8988T (cell line): ENCODE results near the gene DLG4.

Experiments used
- DNase-seq: peaks from one replicate; pipeline ENCODE4 v3.0.0; 2011

The DLG4 gene

DNA sequence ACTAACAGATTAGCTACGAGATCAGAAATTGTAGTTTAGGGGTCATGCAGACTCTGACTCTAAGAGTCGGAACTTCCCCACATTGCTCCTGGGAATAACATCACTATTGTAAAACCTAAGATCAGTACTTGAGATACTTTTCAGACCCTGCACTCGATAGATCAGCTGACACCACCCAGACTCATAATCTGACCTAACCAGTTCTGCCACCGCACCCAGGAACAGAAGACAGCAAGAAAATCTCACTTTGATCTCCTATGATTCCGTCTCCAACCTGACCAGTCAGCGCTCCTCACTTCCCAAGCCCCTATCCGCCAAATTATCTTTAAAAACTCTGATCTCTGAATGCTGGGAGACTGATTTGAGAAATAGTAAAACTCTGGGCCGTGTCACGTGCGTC lies 77.8 kb downstream of the DLG4 start:
- DNase-seq: no peak

DNA sequence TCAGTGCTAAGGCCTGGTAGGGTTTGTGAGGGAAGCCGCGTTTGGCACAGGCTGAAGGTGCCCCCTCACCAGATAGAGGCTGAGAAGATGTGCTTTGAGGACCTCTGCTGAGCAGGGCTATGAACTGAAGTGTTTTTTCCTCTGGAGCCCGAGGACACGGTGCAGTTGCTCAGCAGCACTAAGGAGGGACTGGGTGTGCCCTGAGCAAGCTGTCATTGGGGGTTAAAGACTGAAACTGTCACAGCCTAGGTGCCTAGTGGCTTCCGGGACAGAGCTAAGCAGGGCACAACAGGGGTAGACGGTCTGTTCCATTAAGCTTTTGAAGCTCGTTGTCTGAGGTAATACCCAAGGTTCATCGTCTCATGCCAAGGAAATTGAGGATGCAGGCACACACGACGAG lies 80.2 kb downstream of the DLG4 start:
- no peak for DNase-seq

DNA sequence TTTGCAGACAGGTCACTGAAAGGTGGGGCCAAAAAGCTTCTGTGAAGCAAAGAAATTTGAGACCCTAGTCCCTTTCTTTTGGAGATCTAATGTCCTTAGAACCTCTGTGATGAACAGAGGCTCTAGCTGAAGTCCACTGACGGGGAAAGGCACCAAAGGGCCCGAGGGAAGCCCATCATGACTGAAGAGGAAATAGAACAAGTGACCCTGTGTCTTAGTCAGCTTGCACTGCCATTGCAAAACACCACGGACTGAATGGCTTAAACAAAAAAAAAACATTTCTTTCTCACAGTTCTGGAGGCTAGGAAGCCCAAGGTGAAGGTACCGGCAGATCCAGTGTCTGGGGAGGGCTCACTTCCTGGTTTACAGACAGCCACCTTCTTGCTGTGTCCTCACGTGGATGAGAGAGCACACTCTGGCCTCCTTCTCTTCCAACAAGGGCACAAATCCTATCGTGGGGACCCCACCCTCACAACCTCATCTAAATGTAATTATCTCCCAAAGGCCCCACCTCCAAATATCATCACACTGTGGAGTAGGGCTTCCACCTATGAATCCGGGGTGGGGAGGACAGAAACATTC lies 80.7 kb downstream of the DLG4 start:
- no peak for DNase-seq

DNA sequence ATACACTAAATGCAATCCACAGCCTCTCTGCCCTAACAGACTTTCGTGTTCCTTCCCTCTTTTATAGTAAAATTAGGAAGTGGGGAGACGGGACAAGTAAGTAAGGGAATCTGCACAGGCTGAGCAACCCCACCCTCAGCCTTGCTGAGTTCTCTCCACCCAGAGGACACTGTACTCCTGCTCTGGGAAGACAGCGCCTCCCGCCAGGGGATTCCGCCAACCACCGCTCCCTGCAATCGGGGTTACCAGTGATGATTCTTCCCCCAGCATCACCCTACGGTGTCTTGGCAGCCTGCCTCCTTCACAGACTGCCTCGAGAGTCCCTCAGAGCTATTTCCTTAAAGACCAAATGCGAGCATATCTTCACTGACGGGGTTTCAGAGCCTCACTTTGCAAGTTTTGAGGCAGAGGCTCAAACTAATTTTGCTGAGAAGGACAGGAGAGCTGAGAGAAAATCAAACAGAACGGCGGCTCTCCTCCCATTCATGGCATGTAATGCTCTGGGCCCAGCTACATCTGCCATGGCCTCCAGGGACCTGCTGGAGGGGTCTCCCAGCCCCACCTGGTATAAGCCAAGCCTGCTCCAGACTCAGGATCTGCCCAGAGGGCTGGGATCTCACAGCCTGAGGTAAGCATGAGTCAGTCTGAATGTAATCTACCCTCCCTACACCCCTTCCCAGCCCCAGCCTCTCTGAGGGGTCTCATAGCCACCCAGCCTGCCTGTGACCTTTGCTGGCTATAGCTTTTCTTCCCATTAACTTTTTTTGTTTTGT lies 82.3 kb downstream of the DLG4 start:
- DNase-seq: no peak
